GM19023 (cell line): ENCODE results near the gene MYL3.

Experiments
- ATAC-seq: cut with Tn5 transposase; IDR thresholded peaks from one replicate; pipeline ENCODE4 v1.9.1; 2021; ENCODE audit warnings: mild to moderate bottlenecking, moderate library complexity; ENCODE audit not compliant: unreplicated experiment

The MYL3 gene

GRCh38 chr3:46900007-46900292 is 36.7 kb upstream of the MYL3 start:
- ATAC-seq, result no peak

- no peak for ATAC-seq
These were observed 36.1 kb upstream of the MYL3 start for GRCh38 chr3:46899151-46900006.

DNA sequence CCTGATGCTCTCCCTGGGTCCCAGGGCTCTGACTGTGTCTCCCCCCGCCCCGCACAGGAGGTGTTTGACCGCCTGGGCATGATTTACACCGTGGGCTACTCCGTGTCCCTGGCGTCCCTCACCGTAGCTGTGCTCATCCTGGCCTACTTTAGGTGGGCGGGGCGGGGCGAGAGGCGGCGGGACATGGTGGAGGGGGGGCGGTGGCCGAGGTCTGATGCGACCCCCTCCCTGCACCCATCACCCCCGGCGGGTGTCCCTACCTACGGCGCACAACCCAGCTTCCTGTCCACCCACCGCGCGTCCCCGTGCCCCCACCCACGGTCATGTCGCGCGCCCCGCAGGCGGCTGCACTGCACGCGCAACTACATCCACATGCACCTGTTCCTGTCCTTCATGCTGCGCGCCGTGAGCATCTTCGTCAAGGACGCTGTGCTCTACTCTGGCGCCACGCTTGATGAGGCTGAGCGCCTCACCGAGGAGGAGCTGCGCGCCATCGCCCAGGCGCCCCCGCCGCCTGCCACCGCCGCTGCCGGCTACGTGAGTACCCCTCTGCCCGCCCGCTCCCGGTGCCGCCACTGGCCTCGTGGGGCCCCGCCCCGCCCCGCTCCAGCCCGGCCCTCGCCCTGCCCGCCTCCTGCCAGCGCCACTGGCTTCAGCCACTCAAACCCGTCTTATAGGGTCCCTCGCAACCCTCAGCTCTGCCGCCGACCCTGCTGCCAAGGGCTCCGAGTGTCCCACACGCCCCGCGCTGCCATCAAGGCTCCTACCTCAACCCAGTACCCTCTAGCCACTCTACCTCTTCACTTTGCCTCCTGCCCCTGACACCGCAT is 35.3 kb upstream of the MYL3 start:
- ATAC-seq, result no peak

DNA sequence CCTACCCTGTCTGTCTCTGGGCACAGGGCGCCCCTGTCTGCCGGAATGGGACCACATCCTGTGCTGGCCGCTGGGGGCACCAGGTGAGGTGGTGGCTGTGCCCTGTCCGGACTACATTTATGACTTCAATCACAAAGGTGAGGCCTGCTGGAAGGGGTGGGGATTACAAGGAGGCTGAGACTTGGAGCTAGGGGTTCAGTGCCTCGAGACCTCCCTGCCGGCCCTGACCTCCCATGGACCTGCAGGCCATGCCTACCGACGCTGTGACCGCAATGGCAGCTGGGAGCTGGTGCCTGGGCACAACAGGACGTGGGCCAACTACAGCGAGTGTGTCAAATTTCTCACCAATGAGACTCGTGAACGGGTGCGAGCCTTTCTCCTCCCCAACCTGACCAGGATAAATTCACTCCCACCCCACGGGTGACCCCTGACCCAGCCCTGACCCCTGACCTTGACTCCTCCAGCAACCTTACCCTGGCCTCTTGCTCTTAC is 34.6 kb upstream of the MYL3 start:
- no peak for ATAC-seq

DNA sequence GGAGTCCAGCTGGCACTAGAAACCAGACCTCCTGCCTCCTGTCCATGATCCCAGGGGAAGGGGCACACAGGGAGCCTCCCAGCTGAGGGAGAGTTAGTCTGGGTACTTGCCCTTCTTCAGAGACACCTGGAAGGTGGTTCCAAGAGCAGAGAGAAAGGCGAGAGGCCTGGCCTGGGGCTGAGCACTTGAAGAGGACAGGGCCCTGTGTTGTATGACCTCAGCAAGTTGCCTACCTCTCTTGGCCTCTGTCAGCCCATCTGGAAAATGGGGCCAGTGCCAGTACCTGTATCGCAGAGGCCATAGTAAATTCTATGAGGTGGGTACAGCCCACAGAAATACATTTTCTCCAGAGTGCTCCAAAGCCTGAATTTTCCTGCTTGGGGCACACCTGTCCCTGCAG is 33.8 kb upstream of the MYL3 start:
- ATAC-seq, result no peak

DNA sequence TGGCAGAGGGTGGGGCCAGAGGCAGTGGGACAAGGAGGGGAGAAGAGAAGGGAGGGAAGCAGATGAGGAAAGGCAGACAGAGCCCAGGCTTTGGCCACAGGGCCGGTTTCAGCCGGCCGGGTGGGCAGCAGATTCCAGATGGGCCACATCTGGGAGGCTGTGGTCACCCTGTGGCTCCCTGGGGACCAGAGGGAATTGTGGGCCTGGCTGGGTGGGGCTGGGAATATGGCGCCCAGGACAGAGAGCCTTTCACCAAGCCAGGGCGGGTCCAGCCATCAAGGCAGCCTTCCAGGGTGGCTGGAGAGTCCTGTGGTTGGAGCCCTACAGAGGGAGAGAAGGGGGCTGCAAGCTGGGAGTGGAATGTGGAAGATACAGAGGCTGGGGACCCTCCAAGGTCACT is 33.1 kb upstream of the MYL3 start:
- ATAC-seq, result no peak

DNA sequence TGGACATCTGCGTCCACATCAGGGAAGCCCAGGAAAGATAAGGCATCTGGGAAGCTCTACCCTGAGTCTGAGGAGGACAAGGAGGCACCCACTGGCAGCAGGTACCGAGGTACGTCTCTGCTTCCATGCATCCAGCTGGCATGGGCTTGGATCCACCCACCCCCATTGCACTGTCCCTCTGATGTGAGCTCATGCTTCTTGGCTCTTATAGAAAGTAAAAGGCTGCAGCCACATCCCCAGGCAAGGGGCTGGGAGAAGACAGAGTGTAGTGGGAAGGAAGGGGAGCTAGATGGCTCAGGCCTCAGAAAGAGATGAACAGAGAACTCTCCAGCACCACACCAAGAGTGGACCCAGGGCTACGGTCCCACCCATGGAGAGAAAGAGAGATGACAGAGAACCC is 32.5 kb upstream of the MYL3 start:
- no peak for ATAC-seq

DNA sequence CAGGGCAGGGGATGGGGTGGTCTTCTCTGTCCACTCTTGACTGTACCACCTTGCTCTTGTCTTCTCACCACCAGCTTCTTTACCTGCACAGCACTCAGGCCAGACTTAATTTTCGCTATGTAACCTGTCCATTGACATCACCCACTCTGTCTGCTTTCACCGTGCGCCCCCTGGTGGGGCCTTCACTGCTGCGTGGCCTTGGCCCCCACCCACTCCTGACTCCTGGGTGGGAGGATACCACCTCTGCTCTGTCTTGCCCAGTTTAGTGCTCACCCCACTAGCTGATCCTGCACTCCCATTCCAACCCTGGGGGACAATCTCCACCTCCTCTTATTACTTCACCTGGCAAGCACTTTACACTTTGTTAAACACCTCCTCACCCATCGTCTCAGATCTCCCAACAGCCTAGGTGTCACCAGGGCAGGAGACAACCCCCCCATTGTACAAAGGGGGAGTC is 32.0 kb upstream of the MYL3 start:
- no peak for ATAC-seq

- ATAC-seq, result no peak
These were observed 31.0 kb upstream of the MYL3 start for GRCh38 chr3:46894256-46894655.

DNA sequence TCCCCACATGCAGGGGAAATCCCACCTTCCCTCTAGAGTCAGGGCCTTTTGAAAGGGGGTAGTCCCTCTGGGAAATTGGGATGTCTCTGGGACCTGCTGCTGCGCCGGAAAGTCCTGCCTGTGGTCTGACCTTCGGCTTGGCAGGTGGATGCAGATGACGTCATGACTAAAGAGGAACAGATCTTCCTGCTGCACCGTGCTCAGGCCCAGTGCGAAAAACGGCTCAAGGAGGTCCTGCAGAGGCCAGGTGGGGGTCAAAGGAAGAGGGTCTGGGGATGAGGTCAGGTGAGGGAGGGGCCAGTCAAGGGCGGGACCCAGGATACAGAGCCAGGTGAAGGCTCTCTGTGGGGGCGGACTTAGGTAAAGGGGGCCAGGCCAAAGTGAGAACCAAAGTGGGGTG is 30.5 kb upstream of the MYL3 start:
- ATAC-seq, result no peak

DNA sequence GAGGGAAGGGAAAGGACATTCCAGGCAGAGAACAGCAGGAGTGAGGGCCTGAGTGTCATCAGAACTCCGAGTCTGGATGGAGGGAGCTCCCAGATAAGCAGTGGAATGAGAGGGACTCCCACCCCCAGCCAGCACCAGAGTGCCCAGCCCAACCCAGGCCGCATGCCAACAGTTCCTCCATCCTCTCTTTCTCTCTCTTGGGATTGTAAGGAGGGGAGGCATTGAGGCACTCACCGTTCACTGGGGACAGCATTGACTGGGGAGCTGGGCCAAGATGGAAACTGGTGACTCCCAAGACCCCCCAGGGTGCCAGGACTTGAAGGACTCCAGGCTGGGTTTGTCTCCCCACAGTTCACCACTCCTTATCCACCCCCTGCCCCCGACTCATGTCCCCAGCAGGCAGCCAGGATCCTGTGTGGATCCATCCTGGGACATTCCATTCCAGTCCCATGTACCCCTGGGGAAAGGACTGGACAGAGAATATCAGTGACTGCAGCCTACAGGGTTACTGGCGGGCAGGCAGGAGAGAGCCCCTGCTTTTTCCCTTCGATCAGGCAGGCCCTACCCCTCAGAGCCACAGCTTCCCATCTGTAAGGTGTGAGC is 30.0 kb upstream of the MYL3 start:
- no peak for ATAC-seq

GRCh38 chr3:46892285-46893145 is 29.3 kb upstream of the MYL3 start:
- no peak for ATAC-seq

DNA sequence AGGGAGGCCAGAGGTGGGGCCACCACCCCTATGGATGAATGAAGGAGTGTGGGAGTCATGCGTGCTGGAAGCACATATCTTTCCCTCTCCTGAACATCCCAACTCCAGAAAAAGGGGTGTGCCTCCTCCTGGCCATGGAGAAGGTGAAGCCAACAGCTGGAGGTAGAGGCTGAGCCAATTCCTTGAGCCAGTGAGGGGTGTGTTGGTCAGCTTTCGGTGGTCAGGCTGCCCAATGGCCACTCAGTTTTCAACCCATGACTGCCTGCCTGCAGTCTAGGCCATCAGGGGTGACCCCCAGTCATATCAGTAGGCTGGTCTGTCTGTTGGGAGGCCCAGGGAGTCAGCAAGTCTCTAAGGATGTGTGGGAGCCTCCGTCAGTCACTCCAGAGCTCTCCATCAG is 27.9 kb upstream of the MYL3 start:
- ATAC-seq, result no peak

DNA sequence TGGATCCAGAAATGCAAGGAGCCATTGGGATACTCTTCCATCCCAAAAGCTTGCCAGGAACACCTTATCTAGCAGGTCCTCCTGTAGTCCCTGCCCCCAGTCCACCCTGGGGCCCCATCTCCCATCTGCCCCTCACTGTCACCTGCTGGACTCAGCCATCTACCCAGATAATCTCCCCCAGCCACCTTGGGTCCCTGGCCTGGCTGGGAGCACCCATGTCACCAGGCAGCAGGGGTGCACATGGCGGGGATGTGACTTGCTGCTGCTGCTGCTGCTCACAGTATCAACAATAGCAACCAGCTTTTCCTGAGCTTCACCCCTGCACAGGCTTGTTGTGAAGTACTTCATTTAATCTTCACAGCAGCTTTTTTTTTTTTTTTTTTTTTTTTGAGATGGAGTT is 26.9 kb upstream of the MYL3 start:
- ATAC-seq, result no peak

DNA sequence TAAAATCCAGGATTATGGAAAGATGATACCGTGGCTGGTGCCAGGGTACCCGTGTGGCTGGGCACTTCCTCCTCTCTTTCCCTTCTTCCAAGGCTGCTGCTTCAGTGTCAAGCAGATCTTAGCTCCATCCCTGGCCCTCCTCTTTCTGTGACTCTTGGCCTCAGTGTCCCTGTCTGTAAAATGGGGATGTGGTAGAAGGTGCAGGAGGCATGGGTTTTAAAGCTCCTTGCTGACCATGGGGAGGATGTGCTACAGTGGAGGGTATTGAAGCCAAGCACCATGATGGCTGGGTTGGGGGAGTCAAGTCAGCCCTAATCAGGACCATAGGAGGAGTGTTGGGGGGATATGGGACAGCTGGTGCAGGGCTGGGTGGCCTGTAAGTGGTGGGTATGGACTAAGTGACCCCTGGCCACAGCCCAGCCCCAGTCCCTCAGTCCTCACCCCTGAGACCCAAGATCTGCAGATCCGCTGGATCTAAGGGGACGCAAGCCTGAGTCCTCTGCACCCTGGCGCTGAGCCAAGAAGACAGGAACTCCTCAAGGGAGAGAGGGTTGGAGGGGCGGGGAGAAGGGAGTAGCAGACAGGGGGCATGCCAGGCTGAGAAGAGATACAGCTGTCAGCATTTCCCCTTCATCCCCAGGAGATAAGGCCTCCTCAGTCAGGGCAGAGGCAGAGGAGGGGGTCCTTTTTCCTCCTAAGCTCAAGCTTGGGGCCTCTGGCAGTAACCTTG is 26.3 kb upstream of the MYL3 start:
- ATAC-seq, result no peak

DNA sequence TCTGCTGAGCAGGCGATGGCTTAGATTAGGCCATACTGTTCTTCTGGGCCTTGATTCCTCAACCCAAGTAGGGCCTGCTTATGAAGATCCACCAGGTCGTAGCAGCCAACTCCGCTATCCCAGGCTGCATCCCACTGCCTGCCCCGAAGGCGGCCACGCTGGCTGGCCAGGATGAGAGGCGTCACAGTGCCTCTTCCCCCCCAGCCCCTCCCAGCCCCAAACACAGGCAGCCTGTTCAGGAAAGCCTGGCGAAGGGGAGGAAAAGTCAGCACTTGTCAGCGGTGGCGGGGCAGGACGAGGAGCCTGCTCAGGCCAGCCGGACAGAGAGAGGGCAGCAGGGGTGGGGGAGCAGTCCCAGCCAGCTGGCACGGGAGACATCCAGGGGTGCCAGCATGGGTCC is 25.5 kb upstream of the MYL3 start:
- ATAC-seq, result no peak

DNA sequence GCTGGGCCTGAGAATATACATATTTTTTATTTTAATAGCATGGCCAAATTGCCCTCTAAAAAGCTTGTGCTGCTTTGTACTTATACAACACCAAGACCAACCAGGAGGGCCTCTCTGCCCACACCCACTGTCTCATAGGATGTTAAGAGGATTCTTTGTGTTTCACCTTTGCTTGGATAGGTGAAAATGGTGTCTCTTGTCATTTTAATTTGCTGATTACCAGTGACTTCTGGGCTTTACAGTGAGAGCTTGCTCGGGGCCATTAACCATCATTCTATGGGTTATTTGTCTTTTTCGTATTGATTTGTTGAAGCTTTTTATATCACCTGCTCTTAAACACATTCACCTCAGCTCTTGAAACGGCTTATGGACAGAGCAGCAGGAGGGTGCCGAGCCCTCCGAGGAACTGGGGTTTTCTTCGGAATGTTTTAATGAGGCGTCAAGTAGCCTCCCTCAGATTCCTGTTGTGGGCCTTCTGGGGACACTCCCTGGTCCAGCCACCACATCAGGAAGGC is 24.8 kb upstream of the MYL3 start:
- no peak for ATAC-seq

- no peak for ATAC-seq
These were observed 22.4 kb upstream of the MYL3 start for GRCh38 chr3:46885612-46886011.

DNA sequence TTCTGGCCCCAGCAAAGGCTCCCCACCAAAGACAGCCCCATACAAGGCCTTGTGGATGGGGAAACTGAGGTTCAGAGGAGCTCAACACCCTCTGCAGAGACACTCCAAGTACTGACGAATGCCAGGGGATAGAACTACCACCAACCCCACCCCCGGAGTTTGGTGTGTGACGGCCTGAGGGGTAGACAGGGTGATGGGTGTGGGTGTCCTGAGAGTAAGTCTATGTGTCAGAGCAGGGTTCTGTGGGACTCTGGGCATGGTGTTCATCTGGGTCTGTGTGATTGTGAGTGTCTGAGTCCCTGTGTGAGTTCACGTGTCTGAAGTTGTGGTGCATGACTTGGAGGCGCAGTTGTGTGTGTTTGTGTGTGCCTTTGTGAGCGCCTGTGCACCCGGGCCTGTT is 21.7 kb upstream of the MYL3 start:
- ATAC-seq, result no peak

DNA sequence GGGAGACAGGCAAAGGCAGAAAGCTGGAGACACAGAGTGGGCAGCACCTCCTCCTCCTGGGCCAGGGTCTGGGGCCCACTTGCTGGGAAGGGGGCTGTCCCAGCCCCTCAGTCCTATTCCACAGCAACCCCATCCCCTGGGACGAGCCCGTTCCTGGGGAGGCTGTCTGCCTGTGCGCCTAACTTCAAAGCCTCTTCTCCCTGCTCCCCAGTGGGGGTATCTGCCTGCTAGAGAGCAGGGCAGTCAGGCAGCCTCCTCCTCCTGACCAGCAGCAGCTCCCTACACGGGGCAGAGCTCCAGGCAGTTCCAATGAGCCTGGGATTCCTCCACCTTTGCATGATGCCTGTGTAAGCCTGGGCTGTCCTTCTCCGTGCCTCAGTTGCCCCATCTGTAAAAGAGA is 21.2 kb upstream of the MYL3 start:
- no peak for ATAC-seq
